T-helper 1 cell treated with Interleukin-12 subunit alpha and Interleukin-12 subunit beta and Interleukin-4 antibody, amounts not matched to agents 30 μg/mL and 1 μg/mL, for 36 hours (primary cell): ENCODE data around the gene KRTAP10-2.
"Not testable (repeated sequence)": the region's sequence is repeated elsewhere in the genome, so short reads cannot be mapped to it uniquely, and the experiment has no call there.

Experiments
- H3K27ac Mint-ChIP-seq: one replicate; pipeline ENCODE4 v1.8.0; 2021; ENCODE audit warnings: mild to moderate bottlenecking, mixed read lengths
- H3K27me3 Mint-ChIP-seq: one replicate; pipeline ENCODE4 v1.8.0; 2021; ENCODE audit warnings: low read depth, mixed read lengths
- H3K36me3 Mint-ChIP-seq: one replicate; pipeline ENCODE4 v1.8.0; 2021; ENCODE audit warnings: low read depth, mixed read lengths
- H3K4me1 Mint-ChIP-seq: one replicate; pipeline ENCODE4 v1.8.0; 2021; ENCODE audit warnings: low read depth, mixed read lengths
- H3K4me3 Mint-ChIP-seq: one replicate; pipeline ENCODE4 v1.8.0; 2021; ENCODE audit warnings: mild to moderate bottlenecking, moderate library complexity, mixed read lengths
- H3K9me3 Mint-ChIP-seq: one replicate; pipeline ENCODE4 v1.8.0; 2021; ENCODE audit warnings: mixed read lengths

The KRTAP10-2 gene

DNA sequence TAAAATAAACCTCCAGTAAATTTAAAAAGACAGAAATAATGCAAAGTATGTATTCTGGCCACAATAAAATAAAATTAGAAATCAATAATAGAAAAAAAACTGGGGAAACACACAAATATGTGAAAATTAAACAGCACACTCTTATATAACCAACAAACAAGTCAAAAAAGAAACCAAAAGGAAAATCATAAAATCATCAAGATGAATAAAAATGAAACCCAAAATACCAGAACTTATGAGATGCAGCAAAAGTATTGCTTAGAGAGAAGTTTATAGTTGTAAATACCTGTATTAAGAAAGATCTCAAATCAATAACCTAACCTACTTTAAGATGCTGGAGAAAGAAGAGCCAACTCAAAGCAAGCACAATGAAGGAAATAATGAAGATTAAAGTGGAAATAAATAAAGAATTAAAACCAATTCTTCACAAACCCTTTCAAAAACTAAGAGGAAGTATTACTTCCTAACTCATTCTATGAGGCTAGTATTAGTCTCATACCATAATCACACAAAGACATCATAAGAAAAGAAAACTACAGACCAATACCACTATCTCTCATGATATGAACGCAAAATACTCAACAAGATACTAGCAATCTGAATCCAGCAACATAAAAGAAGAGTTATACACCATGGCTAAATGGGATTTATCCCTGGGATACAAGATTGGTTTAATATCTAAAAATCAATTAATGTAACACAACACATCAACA is 13.7 kb upstream of the KRTAP10-2 start:
- peaks cover 21% of the 10 kb centered on the region for H3K9me3 Mint-ChIP-seq
- peak overlapping the region; percentile 36 for H3K4me3 Mint-ChIP-seq
- H3K36me3 Mint-ChIP-seq: peaks cover 3% of the 10 kb centered on the region
- H3K27ac Mint-ChIP-seq: peak overlapping the region; percentile 76
- peaks cover 24% of the 10 kb centered on the region for H3K27me3 Mint-ChIP-seq
- peaks cover 12% of the 10 kb centered on the region for H3K4me1 Mint-ChIP-seq

- Mint-ChIP-seq H3K4me3 (no peak overlapping the region), H3K4me1 (peaks cover 12% of the 10 kb centered on the region), H3K9me3 (peaks cover 21% of the 10 kb centered on the region), H3K27ac (no peak overlapping the region), H3K36me3 (peaks cover 3% of the 10 kb centered on the region), H3K27me3 (peaks cover 29% of the 10 kb centered on the region)
Measured at GRCh38 chr21:44564099-44564498, 12.8 kb upstream of the KRTAP10-2 start.

DNA sequence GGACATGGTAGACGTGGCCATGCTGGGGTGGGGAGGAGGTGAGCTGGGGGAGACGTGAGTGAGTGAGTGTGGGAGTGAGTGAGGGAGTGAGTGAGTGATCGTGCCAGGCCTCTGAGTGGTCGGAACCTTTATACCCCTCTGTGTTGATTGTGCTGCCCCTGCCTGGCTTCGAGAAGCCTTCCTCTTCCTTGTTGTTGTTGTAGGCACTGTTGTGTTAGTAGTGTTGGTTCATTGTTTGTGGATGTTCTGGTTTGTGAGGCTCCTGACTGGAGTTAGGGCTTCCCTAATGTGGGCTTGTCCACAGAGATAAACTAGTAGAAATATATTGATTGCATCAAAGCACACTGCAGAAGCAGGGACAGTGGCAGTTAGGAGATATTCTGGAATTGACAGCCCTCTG is 7.4 kb upstream of the KRTAP10-2 start, which contains the start of gene KRTAP10-3:
TSS of gene KRTAP10-3 (minus strand) at position 101 of the 400 bp plus-strand sequence. CDS start at position 21, 80 bp downstream.
- no peak within 1 kb of the TSS for H3K4me3 Mint-ChIP-seq
- peaks cover 45% of the 10 kb centered on the region for H3K27me3 Mint-ChIP-seq
- no peaks in the 10 kb centered on the region for H3K4me1 Mint-ChIP-seq
- peaks cover 21% of the 10 kb centered on the region for H3K9me3 Mint-ChIP-seq
- H3K27ac Mint-ChIP-seq: no peak within 1 kb of the TSS
- peaks cover 3% of the 10 kb centered on the region for H3K36me3 Mint-ChIP-seq

DNA sequence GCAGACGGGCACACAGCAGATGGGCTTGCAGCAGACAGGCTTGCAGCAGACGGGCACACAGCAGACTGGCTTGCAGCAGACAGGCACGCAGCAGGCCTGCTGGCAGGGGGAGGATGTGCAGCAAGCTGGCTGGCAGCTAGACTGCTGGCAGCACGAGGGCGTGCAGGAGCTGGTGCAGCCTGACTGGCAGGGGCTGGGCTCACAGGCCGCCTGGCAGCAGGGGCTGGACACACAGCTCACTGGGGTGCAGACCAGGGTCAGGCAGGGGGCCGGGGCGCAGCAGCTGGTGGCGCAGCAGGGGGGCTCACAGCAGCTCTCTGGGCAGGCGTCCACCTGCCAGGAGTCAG is 7.0 kb upstream of the KRTAP10-2 start:
- H3K36me3 Mint-ChIP-seq, H3K27ac Mint-ChIP-seq, H3K4me1 Mint-ChIP-seq, H3K4me3 Mint-ChIP-seq: not testable (repeated sequence)
- H3K27me3 Mint-ChIP-seq: peaks cover 45% of the 10 kb centered on the region
- H3K9me3 Mint-ChIP-seq: peaks cover 21% of the 10 kb centered on the region

DNA sequence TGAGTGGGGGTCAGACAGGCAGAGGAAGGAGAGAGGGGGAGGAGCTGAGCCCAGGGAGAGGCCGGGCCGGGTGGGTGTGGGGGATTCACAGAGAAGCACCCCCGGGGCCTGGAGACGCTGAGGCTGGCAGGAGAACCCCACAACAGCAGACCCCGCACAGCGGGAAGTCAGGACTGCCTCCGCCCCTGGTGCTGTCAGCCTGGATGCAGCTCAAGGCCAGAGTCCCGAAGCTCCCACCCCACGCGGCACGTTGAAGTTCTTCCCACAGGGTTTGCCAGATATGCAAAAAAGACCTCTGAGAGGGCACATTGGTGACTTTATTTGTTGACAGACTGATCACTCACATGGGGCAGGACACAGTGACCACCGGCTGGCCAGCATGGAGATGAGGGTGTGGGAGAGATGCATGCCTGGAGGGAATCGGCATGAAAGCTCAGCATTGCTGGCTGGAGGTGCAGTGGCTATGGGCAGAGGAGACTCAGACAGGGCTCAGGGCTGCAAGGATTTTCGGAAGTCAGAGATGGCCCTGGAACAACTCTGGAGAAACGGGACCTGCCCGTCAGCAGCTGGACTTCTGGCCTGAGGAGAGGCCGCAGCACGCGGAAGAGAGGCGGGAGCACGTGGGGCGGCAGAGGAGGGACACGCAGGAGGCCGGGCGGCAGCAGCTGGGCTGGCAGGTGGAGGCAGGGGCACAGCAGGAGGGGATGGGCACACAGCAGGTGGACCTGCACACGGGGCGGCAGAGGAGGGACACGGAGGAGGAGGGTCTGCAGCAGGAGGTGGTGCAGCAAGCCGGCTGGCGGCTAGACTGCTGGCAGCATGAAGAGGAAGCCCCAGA is 6.4 kb upstream of the KRTAP10-2 start:
- Mint-ChIP-seq H3K36me3 (peaks cover 3% of the 10 kb centered on the region), H3K4me1 (no peaks in the 10 kb centered on the region), H3K4me3 (no peak overlapping the region), H3K27ac (no peak overlapping the region), H3K27me3 (peaks cover 44% of the 10 kb centered on the region), H3K9me3 (peaks cover 18% of the 10 kb centered on the region)

GRCh38 chr21:44556879-44557278 is 5.6 kb upstream of the KRTAP10-2 start:
- no peaks in the 10 kb centered on the region for H3K4me1 Mint-ChIP-seq
- peaks cover 35% of the 10 kb centered on the region for H3K27me3 Mint-ChIP-seq

DNA sequence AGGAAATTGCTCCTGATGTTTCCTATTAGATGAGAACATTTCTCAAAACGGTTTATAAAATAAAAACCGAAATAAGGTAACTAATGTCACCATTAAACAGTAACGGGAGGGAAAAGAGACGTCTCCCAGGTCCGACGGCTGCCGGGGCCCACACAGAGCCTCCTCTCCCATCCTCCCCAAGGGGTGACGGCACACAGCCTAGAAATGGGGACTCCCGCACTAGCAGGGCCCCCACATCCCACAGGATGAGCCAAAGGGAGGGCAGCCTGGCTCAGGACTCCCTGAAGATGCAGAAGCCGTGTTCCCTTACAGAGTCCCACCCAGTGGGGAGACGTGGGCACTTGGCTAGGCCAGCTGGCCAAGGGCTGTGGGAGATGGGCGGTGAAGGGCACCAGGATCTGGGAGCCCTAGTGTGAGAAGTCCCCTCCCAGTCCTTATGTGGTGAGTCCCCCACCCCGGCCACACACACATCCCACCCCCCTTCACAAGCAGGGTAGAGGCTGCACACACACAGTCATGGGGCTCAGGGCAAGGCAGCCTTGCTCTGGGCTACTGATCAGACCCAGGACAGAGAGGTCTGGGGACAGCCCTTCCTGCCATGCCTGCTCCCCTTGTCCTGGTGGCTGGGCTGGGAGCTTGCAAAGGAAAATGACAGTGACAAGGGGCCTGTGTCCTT is 4.0 kb upstream of the KRTAP10-2 start:
- peaks cover 1% of the 10 kb centered on the region for H3K9me3 Mint-ChIP-seq
- H3K27me3 Mint-ChIP-seq: peaks cover 22% of the 10 kb centered on the region
- no peak overlapping the region for H3K4me3 Mint-ChIP-seq
- no peak overlapping the region for H3K27ac Mint-ChIP-seq
- H3K4me1 Mint-ChIP-seq: no peaks in the 10 kb centered on the region
- no peaks in the 10 kb centered on the region for H3K36me3 Mint-ChIP-seq

More at GRCh38 chr21:44556879-44557278, 5.6 kb upstream of the KRTAP10-2 start:
- H3K36me3 Mint-ChIP-seq: no peaks in the 10 kb centered on the region
- H3K9me3 Mint-ChIP-seq: peaks cover 10% of the 10 kb centered on the region
- H3K27ac Mint-ChIP-seq: no peak overlapping the region
- H3K4me3 Mint-ChIP-seq: no peak overlapping the region

DNA sequence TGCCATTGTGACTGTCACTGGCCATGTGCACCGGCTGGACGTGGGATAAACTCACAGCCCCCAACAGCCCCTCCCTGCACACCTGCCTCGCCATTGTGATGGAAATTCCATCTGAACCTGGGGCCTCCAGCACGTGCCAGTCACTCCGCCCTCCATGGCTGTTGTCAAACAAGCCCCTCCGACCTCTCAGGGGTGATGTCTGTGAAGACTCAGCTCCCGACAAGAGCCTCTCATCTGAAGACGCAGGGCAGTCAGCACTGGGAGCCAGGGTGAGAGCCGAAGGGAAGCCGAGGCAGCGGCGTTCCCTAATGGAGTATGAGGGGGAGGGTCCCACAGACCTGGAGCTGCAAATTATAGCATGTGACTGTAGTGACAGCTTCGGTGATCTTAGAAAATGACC is 1.4 kb upstream of the KRTAP10-2 start:
- H3K9me3 Mint-ChIP-seq: peaks cover 3% of the 10 kb centered on the region
- H3K36me3 Mint-ChIP-seq: peaks cover 5% of the 10 kb centered on the region
- H3K27ac Mint-ChIP-seq: no peak overlapping the region
- peaks cover 8% of the 10 kb centered on the region for H3K4me1 Mint-ChIP-seq
- H3K27me3 Mint-ChIP-seq: peaks cover 9% of the 10 kb centered on the region
- H3K4me3 Mint-ChIP-seq: no peak overlapping the region

- Mint-ChIP-seq H3K4me3 (no peak overlapping the region), H3K4me1 (peaks cover 14% of the 10 kb centered on the region), H3K36me3 (peaks cover 11% of the 10 kb centered on the region), H3K27ac (no peak overlapping the region), H3K27me3 (peaks cover 7% of the 10 kb centered on the region), H3K9me3 (peaks cover 8% of the 10 kb centered on the region)
Measured at GRCh38 chr21:44552136-44552535, 831 bp upstream of the KRTAP10-2 start.

DNA sequence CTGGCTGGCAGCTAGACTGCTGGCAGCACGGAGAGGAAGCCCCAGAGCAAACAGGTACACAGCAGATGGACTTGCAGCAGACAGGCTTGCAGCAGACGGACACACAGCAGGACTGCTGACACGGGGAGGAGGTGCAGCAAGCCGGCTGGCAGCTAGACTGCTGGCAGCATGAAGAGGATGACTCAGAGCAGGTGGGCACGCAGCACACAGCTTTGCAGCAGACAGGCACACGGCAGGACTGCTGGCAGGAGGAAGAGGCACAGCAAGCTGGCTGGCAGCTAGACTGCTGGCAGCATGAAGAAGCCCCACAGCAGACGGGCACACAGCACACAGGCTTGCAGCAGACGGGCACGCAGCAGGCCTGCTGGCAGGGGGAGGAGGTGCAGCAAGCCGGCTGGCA is 498 bp downstream of the KRTAP10-2 start:
- H3K4me1 Mint-ChIP-seq: peaks cover 17% of the 10 kb centered on the region
- H3K9me3 Mint-ChIP-seq: peaks cover 16% of the 10 kb centered on the region
- H3K36me3 Mint-ChIP-seq: peaks cover 17% of the 10 kb centered on the region
- H3K4me3 Mint-ChIP-seq: no peak overlapping the region
- H3K27ac Mint-ChIP-seq: no peak overlapping the region
- H3K27me3 Mint-ChIP-seq: peaks cover 7% of the 10 kb centered on the region

- not testable (repeated sequence) for H3K27me3 Mint-ChIP-seq, H3K27ac Mint-ChIP-seq, H3K4me3 Mint-ChIP-seq
- peaks cover 17% of the 10 kb centered on the region for H3K4me1 Mint-ChIP-seq
- peaks cover 18% of the 10 kb centered on the region for H3K36me3 Mint-ChIP-seq
- peaks cover 22% of the 10 kb centered on the region for H3K9me3 Mint-ChIP-seq
Measured at GRCh38 chr21:44550285-44550684, 1.0 kb downstream of the KRTAP10-2 start.

DNA sequence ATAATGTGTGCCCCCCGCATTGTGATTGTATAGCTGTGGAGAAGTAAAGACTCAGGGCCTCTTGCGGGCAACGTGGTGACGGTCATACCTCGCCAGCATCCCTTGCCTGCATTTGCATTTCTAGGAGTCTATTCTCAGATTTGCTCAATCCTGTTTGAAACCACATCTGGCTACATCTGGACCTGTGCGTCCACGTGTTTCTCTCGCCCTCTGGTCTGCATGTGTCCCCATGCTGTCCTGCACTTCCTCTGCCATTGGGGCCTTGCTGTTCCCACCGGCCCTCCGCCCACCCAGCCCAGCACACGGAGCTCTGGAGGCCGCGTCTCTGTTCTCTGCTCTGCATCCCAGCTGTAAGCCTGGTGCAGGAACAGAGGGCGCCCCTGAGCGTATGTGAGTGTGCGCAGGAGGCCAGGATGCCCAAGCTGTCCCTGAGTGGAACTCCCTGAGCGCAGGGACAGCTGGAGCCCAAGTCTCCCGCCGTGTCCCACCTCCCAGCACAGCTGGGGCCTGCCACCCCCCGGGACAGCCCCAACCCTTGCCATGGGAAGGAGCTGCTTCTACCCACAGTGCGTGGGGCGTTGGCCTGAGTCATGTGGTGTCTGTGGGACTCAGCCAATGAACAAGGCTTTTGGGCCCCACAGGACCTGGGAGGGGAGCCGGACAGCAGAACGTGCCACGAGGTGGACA is 1.6 kb downstream of the KRTAP10-2 start:
- no peak overlapping the region for H3K27ac Mint-ChIP-seq
- peaks cover 3% of the 10 kb centered on the region for H3K27me3 Mint-ChIP-seq
- H3K9me3 Mint-ChIP-seq: peaks cover 22% of the 10 kb centered on the region
- no peak overlapping the region for H3K4me3 Mint-ChIP-seq
- H3K4me1 Mint-ChIP-seq: peaks cover 17% of the 10 kb centered on the region
- H3K36me3 Mint-ChIP-seq: peaks cover 18% of the 10 kb centered on the region

- H3K4me3 Mint-ChIP-seq: no peak overlapping the region
- no peak overlapping the region for H3K27ac Mint-ChIP-seq
- H3K27me3 Mint-ChIP-seq: peaks cover 3% of the 10 kb centered on the region
- H3K36me3 Mint-ChIP-seq: peaks cover 18% of the 10 kb centered on the region
- H3K9me3 Mint-ChIP-seq: peaks cover 22% of the 10 kb centered on the region
- H3K4me1 Mint-ChIP-seq: peaks cover 17% of the 10 kb centered on the region
Measured at GRCh38 chr21:44548922-44549321, 2.4 kb downstream of the KRTAP10-2 start.

- peaks cover 22% of the 10 kb centered on the region for H3K9me3 Mint-ChIP-seq
- peaks cover 3% of the 10 kb centered on the region for H3K27me3 Mint-ChIP-seq
- peaks cover 18% of the 10 kb centered on the region for H3K36me3 Mint-ChIP-seq
- H3K27ac Mint-ChIP-seq: no peak overlapping the region
- H3K4me3 Mint-ChIP-seq: no peak overlapping the region
- peaks cover 17% of the 10 kb centered on the region for H3K4me1 Mint-ChIP-seq
Measured at GRCh38 chr21:44548381-44548780, 2.9 kb downstream of the KRTAP10-2 start.
